HG03460 (cell line): Measurements from ENCODE around the gene MS4A3.
"Not testable (repeated sequence)": the region's sequence is repeated elsewhere in the genome, so short reads cannot be mapped to it uniquely, and the experiment has no call there.

Experiments
- ATAC-seq: cut with Tn5 transposase; IDR thresholded peaks from one replicate; pipeline ENCODE4 v1.9.1; 2021; ENCODE audit not compliant: unreplicated experiment

MS4A3 gene, protein sequence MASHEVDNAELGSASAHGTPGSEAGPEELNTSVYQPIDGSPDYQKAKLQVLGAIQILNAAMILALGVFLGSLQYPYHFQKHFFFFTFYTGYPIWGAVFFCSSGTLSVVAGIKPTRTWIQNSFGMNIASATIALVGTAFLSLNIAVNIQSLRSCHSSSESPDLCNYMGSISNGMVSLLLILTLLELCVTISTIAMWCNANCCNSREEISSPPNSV

DNA sequence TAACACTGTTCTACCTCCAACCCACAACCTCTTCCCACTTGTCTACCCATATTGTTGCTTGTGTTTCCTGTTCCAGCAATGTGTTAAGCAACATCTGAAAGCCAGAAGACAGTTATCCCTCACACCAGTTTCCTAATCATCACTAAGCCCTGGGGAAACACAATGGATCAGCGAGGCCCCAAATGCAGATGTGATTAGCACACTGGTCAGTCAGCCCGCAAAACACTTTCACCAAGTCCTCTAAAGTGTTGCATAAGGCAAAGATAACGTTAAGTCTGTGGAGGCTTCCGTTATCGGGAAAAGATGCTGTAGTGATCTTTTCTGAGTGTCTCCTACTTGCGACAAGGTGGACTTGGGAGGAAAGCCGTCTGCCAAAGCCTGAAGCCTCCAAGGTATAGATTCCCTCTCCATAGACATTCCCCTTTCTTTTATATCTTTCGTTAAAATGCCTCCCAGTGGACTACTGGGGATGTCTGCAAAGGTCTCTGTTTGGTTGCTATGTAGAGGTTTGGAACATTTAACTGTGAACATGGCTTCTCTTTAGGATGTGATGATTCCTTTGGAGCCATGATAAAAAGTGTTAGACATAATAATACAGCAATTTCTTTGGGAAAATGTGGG is at the start of gene MS4A3:
Gene MS4A3 (plus strand): TSS at position 317 of the 621 bp plus-strand sequence. CDS start 4,496 bp downstream, outside the sequence.
- ATAC-seq = no peak

DNA sequence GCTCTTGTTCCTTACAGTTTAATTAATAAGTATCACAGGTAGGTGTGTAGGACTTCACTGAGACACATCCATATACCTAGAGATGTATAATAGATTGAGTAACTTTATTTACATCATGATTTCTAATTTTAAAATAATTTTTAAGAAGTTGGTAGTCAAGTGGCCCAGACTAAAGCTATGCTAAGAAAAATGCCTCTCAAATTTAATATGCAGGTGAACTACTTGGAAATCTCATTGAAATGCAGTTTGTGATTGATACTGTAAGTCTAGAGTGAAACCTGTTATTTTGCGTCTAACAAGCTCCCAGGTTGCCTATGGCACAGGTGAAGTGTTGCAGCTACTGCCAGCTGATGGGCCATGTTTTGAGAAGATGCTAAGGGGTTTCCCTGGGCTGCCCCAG is 39.6 kb upstream of the MS4A3 start, which contains the start of gene OOSP4B:
Gene OOSP4B (plus strand): TSS at position 301 of the 400 bp plus-strand sequence.
- ATAC-seq = no peak

DNA sequence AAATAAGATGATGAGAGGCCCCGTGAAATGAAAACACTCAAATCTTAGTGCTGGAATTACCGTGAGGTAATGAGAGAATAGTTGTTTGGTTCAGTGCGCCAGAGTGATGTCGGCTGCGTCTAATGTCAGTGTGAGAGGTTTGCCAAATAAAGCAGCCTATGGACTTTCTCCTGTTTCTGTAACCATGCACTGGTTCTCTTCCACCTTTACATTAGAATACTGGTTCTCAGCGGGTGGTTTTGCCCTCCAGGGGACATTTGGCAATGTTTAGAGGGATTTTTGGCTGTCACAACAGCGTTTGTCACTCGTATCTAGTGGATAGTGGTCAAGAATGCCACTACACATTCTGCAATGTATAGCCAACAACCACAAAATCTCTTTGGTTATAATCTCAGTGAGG is 38.4 kb upstream of the MS4A3 start:
- ATAC-seq = no peak

DNA sequence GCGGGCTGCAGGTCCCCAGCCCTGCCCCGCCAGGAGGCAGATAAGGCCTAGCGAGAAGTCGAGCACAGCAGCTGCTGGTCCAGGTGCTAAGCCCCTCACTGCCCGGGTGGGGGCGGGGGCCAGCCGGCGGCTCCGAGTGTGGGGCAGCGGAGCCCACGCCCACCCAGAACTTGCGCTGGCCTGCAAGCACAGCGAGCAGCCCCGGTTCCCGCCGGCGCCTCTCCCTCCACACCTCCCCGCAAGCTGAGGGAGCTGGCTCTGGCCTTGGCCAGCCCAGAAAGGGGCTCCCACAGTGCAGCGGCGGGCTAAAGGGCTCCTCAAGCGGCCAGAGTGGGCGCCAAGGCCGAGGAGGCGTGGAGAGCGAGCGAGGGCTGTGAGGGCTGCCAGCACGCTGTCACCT is 36.1 kb upstream of the MS4A3 start:
- ATAC-seq = not testable (repeated sequence)

DNA sequence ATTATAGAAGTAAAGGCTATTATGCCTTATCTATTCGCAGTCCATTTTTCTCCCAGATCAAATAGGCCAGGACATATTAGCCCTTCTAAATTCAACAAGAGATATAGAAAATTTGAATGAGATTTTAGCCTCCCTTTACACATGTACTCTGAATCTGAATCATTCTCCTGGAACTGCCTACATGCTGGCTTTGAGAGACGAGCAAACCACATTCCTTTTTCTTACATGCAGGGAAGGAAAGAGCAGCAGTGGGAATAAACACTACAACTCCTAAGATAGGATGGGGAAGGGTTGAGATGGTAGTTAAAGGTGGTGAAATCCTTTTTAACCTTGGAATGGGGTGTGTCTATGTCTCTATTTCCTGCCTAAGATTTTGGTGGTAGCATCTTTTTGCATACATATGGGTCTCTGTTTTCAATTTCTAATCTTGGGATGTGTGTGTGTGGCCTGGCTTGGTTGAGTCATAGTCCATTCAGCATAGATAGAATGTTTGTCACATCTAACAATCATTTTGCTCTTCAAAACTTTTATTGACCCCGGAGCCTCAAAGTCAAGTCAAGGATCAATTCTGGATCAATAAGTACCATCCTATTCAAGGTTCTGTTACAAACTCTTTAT is 27.3 kb upstream of the MS4A3 start:
- ATAC-seq = no peak

DNA sequence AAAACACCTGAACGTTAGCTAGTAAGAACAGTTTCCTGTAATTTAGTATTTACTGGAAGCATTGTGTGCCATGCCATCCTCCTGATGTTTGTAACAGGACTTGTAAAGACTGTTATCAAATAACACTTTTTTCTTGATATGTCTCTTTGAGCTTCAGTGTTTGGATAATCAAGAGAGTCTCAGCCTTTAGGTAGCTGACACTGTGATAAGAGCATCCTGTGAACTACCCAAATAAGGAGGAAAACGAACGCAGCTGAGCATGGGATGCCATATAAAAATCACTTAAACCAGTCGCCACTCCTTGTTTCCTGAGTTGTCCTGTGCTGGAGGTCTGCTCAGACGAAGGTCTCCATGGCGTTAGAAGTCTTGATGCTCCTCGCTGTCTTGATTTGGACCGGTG is 16.4 kb upstream of the MS4A3 start, which contains the start of gene OOSP2:
Gene OOSP2 (plus strand): TSS at position 301 of the 400 bp plus-strand sequence. CDS start 51 bp downstream, at position 352.
- ATAC-seq = no peak

DNA sequence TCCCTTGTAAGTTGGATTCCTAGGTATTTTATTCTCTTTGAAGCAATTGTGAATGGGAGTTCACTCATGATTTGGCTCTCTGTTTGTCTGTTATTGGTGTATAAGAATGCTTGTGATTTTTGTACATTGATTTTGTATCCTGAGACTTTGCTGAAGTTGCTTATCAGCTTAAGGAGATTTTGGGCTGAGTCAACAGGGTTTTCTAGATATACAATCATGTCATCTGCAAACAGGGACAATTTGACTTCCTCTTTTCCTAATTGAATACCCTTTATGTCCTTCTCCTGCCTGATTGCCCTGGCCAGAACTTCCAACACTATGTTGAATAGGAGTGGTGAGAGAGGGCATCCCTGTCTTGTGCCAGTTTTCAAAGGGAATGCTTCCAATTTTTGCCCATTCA is 6.0 kb upstream of the MS4A3 start:
- ATAC-seq = not testable (repeated sequence)

DNA sequence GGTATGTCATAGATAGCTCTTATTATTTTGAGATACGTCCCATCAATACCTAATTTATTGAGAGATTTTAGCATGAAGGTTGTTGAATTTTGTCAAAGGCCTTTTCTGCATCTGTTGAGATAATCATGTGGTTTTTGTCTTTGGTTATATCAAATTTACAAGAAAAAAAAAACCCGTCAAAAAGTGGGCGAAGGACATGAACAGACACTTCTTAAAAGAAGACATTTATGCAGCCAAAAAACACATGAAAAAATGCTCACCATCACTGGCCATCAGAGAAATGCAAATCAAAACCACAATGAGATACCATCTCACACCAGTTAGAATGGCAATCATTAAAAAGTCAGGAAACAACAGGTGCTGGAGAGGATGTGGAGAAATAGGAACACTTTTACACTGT is 5.6 kb upstream of the MS4A3 start:
- not testable (repeated sequence) for ATAC-seq

DNA sequence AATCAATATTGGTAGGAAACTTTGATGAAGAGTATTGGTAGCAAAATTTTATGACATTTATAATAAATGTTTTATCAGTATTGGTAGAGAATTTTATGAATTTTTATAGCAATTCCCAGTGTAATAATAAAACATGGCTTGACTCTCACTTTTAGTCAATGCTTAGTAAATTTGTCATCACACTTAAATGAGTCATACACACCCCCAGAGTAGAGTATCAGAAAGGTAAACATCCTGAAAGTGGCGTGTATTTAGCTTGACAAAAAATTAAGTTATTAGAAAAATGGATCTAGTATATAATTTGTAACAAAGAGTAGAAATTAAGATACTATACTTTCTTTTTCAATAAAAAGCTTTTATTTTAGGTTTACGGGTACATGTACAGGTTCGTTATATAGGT is 2.6 kb downstream of the MS4A3 start:
- no peak for ATAC-seq

DNA sequence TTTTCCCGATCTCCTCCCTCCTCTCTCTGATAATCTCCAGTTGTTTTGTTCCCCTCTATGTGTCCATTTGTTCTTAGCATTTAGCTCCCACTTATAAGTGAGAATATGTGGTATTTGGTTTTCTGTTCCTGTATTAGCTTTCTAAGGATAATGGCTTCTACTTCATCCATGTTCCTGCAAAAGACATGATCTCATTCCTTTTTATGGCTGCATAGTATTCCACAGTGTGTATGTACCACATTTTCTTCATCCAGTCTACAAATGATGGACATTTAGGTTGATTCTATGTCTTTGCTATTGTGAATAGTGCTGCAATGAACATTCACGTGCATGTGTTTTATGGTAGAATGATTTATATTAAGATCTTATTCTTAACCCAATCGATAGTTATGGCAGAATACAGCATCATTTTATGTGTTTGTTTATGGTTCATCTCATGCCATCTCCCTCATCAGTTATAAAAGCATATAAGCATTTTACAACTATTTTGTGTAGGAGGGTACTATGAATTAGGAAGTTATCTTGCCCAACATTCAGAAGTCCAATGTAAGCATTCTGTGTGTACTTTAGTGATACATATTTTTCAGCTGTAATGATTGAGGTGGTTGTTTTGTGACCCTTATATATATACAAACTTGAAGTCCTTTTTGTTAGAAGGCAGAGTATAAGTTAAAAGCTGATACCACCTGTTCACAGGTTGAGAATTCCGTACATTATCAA is 3.2 kb downstream of the MS4A3 start:
- no peak for ATAC-seq

DNA sequence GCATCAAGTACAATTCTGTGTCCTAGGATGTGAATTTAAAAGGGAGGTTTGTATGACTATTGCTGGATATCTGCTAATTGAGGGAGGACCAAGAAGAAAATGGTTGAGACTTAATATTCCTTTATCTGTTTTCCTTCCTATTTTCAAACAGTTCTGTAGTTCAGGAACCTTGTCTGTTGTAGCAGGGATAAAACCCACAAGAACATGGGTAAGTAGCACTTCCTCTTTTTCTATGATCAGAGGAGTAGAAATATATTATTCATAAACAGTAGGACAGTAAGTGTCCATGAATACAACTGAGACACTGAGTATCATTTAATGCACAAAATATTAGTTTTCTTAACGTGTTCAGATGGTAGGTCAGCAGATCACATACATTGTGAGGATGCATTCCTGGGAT is 7.6 kb downstream of the MS4A3 start:
- no peak for ATAC-seq

DNA sequence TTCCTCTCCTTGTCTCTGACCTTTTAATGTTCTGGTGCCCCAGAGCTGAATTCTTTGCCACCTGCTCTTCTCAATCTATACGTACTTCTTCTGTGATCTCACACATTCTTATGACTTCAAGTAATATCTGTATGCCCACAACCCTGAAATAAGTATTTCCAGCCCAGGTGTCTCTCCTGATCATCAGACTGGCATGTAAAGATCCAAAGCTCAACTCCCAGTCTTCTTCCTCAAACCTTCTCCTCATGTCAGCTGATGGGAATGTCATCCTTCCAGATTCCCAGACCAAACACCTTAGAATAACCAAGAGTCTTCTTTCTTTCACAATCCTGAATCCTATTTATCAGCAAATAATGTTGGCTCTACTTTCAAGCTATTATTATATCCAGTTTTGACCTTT is 9.3 kb downstream of the MS4A3 start:
- ATAC-seq = no peak

DNA sequence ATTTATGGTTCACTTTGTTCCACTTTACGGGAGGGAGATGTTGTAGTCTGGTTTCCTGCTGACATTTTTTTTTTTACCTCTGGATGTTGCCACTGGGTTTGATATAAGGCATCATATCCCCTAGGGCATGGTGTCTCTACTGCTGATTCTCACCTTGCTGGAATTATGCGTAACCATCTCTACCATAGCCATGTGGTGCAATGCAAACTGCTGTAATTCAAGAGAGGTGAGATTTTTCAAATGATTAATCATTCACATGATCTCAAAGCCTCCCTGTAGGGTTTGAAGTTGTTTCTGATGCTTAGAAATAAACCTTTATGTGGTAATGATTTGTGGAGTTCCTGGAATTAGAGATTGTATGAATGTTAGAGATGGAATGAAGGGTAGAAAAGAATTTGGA is 13.0 kb downstream of the MS4A3 start:
- no peak for ATAC-seq

DNA sequence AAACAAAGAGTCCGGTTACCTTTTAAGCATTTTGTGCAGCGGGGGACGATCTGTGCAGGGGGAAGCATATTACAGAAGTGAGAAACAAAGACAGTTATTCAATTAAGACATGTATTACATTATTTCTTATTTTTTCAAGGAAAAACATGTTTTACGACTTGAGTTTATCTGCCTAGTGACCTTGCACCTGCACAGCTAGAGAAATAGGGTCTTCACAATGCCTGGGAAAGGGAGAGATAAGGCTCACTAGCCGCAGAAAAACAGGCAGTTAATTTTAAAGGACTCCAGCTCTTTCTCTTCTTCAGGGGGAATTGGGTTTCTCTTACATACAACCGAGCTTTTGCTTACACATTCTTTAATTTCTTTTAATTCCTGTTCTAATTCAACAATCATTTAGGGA is 15.2 kb downstream of the MS4A3 start:
- ATAC-seq = not testable (repeated sequence)

DNA sequence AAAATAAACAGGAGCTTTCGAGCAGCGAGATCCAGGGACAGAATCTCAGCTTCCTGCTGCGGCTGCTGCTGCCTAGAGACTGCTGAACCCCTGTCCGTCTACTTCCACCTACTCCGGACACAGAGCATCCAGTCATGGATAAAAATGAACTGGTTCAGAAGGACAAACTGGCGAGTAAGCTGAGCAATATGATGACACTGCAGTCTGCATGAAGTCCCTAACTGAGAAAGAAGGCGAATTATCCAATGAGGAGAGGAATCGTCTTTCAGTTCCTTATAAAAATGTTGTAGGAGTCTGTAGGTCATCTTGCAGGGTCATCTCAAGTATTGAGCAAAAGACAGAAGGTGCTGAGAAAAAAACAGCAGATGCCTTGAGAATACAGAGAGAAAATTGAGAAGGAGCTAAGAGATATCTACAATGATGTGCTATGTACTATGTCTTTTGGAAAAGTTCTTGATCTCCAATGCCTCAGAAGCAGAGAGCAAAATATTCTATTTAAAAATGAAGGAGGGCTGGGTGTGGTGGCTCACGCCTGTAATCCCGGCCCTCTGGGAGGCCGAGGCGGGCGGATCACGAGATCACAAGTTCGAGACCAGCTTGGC is 20.9 kb downstream of the MS4A3 start:
- no peak for ATAC-seq

DNA sequence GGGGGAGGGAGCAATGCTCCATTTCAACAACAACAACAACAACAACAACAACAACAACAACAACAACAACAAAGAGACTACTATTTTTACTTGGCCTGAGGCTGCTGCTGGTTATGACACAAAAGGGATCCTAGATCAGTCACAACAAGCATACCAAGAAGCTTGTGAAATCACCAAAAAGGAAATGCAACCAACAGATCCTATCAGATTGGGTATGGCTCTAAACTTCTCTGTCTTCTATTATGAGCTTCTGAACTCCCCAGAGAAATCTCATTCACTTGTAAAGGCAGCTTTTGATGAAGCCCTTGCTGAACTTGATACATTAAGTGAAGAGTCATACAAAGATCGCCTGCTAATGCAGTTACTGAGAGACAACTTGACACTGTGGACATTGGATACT is 21.5 kb downstream of the MS4A3 start:
- no peak for ATAC-seq

DNA sequence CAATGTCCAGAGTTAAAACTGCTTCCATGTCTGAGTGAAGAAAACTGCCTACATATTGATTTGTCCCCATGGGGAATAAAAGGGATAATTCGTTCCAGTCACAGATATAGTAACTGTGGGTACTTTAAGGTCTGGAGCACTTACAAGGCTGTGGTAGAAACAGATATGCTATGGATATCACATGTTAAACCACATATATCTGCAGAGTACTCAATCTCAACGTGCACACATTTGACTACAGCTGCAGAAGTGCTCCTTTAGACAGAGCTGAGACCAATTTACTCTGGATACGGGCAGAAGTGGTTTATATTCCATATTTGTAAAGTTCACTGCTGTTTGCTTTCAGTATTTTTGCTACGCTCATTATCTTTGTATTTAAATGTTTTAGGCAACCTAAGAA is 22.3 kb downstream of the MS4A3 start:
- no peak for ATAC-seq

DNA sequence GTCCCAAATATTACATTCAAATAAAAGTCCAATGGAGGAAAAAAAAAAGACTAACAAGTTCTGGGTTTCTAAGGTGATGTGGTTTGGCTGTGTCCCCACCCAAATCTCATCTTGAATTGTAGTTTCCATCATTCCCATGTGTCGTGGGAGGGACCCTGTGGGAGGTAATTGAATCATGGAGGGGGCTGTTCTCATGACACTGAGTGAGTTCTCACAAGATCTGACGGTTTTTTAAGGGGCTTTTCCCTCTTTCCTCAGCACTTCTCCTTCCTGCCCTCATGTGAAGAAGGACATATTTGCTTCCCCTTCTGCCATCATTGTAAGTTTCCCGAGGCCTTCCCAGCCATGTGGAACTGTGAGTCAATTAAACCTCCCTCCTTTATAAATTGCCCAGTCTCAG is 24.1 kb downstream of the MS4A3 start:
- no peak for ATAC-seq

DNA sequence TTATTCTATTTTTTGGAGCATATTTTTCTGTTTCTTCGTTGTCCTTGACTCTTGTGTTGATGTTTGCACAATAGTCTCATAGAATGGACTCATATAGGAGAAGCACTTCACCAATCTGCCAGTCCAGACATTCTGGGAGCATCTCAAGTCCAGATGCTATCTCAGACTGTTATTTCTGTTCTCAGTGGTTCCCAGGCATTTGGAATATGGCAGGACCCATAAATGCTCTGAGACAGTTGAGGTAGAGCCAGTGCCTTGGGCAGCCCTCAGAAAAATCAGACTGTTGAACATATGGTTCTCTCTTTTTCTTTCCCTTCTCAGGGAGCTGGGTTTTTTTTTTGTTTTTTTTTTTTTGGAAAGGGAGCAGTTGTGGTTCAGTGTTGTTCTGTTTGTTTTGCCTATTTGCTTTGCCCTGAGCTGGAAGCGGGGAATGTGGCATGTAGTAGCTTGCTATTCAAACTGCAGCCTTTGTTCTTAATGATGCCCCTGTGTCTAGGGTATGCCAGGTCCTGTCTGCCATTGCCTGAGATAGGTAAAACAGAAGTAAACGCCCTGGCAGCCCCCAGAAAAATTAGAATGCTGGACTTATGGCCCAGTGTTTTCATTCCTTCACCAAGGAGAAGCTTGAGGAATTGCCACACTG is 28.3 kb downstream of the MS4A3 start:
- ATAC-seq = no peak

DNA sequence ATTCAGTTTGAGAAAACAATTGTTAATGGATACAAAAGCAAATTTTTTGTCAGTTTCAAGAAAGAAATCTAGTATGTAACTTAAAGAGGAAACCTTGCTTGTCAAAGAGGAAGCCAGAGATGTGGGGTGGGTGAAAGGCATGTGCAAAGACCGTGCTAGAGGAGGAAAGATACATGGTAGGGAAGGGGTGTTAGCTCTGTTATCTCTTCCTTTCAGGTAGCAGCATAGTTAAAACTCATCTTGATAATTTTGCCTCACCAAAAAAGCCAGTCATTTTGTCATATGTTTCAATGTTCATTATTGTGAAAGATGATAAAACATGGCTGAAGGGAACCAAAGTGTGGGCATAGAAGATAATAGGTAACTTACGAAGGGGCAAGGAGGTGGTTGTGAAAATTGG is 29.4 kb downstream of the MS4A3 start:
- ATAC-seq = no peak

DNA sequence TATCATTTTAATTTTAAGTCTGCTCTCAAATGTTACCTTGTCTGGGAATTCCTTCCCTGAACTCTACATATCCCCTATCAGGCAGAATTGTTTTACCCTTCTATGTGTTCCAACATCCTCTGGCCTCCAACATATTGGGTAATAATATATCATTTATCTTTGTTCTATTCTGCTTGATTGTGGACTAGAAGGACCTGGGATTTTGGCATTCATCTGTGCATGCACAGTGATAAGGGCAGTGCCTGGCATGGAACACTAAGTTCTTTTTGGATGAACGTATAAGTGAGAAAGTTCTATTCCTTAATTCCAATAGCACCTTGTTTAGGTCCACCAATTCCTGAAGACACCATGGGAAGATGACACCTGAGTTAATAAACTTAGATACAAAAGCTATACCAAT is 30.8 kb downstream of the MS4A3 start:
- no peak for ATAC-seq
